GM19099 (cell line): Measurements from ENCODE around the gene TRAPPC13.

Experiments used
- POLR2A ChIP-seq: IDR thresholded peaks from 3 replicates; pipeline ENCODE4 v1.6.1; 2011; ENCODE audit warnings: low read depth; ENCODE audit not compliant: insufficient read length; ENCODE audit errors: extremely low read depth

Gene TRAPPC13

GRCh38 chr5:65624571-65625555, at the start of gene TRAPPC13, which contains the start of gene SHLD3:
TRAPPC13 (plus strand) TSS chr5:65625027; CDS start chr5:65625061, 34 bp downstream.
SHLD3 (plus strand) TSS chr5:65625027; CDS start chr5:65629588, 4,561 bp downstream.
- peak; percentile 60 for TF ChIP-seq POLR2A

GRCh38 chr5:65577141-65577540, 47.7 kb upstream of the TRAPPC13 start:
- TF ChIP-seq POLR2A = no peak

- no peak for TF ChIP-seq POLR2A
These were observed 36.1 kb upstream of the TRAPPC13 start for GRCh38 chr5:65588694-65589093.

GRCh38 chr5:65611524-65611923, 13.3 kb upstream of the TRAPPC13 start:
- no peak for TF ChIP-seq POLR2A

- no peak for TF ChIP-seq POLR2A
These were observed 12.4 kb upstream of the TRAPPC13 start for GRCh38 chr5:65612298-65612907.

- TF ChIP-seq POLR2A = no peak
These were observed 4.8 kb upstream of the TRAPPC13 start for GRCh38 chr5:65620021-65620420.

GRCh38 chr5:65623482-65623881, 1.3 kb upstream of the TRAPPC13 start:
- no peak for TF ChIP-seq POLR2A

- TF ChIP-seq POLR2A = no peak
These were observed 729 bp upstream of the TRAPPC13 start, which contains the start of gene TRIM23 for GRCh38 chr5:65624025-65624570. TRIM23 (minus strand) TSS chr5:65624333; CDS start chr5:65624274, 59 bp downstream.

GRCh38 chr5:65625743-65626142, 916 bp downstream of the TRAPPC13 start:
- TF ChIP-seq POLR2A = no peak

GRCh38 chr5:65630981-65631380, 6.2 kb downstream of the TRAPPC13 start:
- no peak for TF ChIP-seq POLR2A

GRCh38 chr5:65640240-65640639, 15.4 kb downstream of the TRAPPC13 start:
- TF ChIP-seq POLR2A = no peak

GRCh38 chr5:65646938-65647337, 22.1 kb downstream of the TRAPPC13 start:
- TF ChIP-seq POLR2A = no peak

GRCh38 chr5:65647941-65648340, 23.1 kb downstream of the TRAPPC13 start:
- TF ChIP-seq POLR2A = no peak

- TF ChIP-seq POLR2A = no peak
These were observed 26.3 kb downstream of the TRAPPC13 start for GRCh38 chr5:65651144-65651543.

GRCh38 chr5:65654713-65655112, 29.9 kb downstream of the TRAPPC13 start:
- TF ChIP-seq POLR2A = no peak
